ENCODE results near the gene FBXL7.

FBXL7 gene

DNA sequence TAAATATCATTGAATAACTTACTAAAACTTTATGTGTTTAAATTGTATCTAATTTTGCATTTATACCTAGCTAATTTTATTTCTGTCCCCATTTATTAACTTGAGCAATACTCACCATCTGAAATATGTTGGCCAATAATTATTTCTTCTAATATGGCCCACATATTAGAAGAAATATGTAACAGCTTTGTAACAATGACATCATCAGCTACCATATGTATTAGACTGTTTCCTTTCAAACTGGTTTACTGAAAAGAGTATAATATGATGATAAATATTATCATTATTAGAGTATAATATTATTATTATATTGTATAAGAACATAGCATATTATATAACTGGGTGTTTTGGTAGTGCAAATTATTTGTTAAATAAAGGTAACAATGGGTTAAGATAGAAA, 220.5 kb downstream of the FBXL7 start:
- no peak for TF ChIP-seq ZFX (IDR thresholded peaks at IDR 0.05)
- TF ChIP-seq, protein P1, sequence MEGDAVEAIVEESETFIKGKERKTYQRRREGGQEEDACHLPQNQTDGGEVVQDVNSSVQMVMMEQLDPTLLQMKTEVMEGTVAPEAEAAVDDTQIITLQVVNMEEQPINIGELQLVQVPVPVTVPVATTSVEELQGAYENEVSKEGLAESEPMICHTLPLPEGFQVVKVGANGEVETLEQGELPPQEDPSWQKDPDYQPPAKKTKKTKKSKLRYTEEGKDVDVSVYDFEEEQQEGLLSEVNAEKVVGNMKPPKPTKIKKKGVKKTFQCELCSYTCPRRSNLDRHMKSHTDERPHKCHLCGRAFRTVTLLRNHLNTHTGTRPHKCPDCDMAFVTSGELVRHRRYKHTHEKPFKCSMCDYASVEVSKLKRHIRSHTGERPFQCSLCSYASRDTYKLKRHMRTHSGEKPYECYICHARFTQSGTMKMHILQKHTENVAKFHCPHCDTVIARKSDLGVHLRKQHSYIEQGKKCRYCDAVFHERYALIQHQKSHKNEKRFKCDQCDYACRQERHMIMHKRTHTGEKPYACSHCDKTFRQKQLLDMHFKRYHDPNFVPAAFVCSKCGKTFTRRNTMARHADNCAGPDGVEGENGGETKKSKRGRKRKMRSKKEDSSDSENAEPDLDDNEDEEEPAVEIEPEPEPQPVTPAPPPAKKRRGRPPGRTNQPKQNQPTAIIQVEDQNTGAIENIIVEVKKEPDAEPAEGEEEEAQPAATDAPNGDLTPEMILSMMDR (conservative IDR thresholded peaks at IDR 0.05): no peak

DNA sequence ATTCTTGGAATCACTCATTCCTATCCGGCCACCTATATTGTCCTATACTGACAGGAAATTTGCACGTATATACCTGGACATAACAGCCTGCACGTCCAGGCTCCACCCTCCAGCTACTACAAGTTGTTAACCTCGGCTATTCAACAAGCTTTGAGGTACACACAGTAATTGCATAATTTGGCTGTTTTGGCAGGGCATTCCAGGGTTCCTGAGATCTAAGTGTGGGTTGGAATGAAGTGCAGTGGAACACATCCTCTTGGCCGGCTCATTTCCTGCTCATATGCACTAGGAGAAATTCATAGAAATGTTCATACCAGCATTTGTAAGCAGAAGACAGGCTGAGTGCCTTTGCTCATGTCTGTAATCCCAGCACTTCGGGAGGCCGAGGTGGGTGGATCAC, 222.3 kb downstream of the FBXL7 start:
- no peak for TF ChIP-seq ZFX (IDR thresholded peaks at IDR 0.05)
- TF ChIP-seq, protein P1 (conservative IDR thresholded peaks at IDR 0.05): no peak

More for the DNA sequence above, 220.5 kb downstream of the FBXL7 start:
- no peak overlapping the region for H3K27ac ChIP-seq

DNA sequence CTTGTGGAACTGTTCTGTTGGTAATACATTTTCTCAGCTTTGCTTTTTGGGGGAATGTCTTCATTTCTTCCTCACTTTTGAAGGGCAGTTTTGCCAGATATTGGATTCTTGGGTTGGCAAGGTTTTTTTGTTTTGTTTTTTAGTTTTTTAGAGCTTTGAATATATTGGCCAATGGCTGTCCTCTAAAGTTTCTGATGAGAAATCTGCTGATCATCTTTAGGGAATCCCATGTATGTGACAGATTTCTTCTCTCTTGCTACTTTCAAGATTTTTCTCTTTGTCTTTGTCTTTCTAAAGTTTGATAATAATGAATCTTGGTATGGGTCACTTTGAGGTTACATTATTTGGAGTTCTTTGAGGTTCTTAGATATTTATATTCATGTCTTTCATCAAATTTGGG, 227.4 kb downstream of the FBXL7 start:
- TF ChIP-seq ZFX (IDR thresholded peaks at IDR 0.05): no peak
- TF ChIP-seq, protein P1 (conservative IDR thresholded peaks at IDR 0.05): no peak
- H3K27ac ChIP-seq: no peak overlapping the region

More for the DNA sequence above, 222.3 kb downstream of the FBXL7 start:
- H3K27ac ChIP-seq: no peak overlapping the region

DNA sequence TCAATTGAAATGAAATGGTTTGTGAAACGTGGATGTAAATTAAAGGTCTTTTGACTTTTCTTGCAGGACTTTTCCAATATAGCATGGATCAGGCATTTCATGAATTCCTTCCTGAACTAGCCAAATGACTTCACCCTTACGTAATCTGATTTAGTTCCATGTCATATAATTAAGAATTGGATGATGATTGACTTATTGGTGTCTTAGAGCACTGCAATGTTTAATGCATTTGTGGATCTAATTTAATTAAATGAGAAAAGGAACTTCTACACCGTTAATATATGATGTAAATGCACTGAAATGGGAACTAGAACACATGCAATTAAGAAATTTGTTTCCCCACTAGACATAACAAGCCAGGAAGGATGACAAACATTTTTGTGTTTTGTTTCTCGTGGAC, 228.8 kb downstream of the FBXL7 start:
- TF ChIP-seq, protein P1 (conservative IDR thresholded peaks at IDR 0.05): no peak
- no peak for TF ChIP-seq ZFX (IDR thresholded peaks at IDR 0.05)
- H3K27ac ChIP-seq: no peak overlapping the region

DNA sequence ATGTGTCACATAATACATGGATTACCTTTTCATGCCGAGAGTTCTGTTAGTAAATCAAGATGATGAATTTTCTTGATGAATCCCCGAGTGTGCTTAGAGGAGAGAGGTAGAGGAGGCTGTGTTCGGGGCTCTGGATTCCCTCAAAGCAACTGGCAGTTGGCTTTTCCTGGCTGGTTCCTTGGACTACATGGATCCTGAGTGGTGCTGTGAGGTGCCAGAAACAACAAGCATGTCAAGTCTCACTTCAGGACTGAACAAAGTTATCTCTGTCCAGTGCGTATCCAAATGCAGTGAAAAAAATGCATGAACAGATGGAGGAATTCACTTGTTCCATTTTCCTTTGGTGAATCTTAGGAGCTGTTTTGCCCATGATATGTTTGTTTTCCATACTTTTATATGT, 231.7 kb downstream of the FBXL7 start:
- TF ChIP-seq, protein P1 (conservative IDR thresholded peaks at IDR 0.05): no peak
- TF ChIP-seq ZFX (IDR thresholded peaks at IDR 0.05): no peak
- no peak overlapping the region for H3K27ac ChIP-seq

DNA sequence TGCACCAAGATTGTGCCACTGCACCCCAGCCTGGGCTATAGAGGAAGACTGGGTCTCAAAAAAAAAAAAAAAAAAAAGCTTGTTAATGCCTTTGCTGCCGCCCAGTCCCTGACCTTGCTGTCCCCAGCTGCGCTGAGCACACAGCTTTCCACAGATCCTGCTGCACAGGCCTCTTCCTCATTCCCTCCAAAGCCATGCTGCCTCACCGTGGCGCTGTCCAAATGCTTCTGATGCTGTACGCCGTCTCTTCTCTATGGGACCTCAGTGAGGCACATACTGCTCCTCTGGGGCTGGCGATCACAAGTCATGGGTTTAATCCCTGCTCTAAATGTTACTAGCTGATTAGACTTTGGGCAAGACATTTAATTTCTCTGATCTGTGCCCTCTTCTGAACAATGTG, 234.1 kb downstream of the FBXL7 start:
- H3K27ac ChIP-seq: no peak overlapping the region
- TF ChIP-seq, protein P1 (conservative IDR thresholded peaks at IDR 0.05): no peak
- no peak for TF ChIP-seq ZFX (IDR thresholded peaks at IDR 0.05)

DNA sequence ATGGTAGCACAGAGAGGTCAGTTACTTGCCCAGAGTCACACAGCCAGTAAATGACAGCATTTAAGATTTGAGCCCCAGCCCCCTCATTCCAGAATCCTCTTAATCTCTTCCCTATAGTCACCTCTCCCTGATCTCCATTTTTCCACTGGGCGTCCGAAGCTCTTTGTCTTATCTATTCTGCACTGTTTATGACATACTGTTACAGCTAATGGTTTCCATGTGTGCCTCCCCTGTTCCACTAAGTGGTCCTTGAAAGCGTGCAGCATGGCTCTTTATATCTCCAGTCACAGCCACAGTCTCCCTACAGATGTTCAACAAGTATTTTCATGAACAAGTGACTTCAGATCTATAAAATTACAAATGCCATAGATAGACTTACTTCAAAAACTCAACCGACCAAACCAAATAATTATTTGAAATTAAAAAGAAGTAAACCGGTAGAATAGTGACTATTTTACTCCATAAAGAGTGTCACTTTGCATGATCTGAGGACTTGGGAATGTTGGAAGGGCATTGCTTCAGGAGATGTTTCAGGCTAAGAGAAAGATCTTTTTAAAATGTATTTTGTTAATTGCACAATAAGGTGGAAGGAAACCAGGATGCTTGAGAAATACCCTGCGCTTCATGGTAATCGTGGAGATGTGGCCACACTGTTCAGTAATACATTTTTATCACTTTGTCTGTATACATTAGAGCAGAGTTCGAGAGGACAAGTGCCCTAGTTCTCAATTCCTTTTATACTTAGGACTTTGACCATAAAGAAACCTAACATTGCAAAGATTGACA, 237.2 kb downstream of the FBXL7 start:
- no peak for TF ChIP-seq ZFX (IDR thresholded peaks at IDR 0.05)
- TF ChIP-seq, protein P1 (conservative IDR thresholded peaks at IDR 0.05): no peak
- H3K27ac ChIP-seq: no peak overlapping the region

All from C4-2B (cell line).